GM21723 (cell line): ENCODE data around the gene LATS2.

Source experiments
- ATAC-seq: cut with Tn5 transposase; IDR thresholded peaks from one replicate; pipeline ENCODE4 v1.9.1; 2021; ENCODE audit warnings: mild to moderate bottlenecking, moderate library complexity; ENCODE audit not compliant: unreplicated experiment

LATS2 gene

DNA sequence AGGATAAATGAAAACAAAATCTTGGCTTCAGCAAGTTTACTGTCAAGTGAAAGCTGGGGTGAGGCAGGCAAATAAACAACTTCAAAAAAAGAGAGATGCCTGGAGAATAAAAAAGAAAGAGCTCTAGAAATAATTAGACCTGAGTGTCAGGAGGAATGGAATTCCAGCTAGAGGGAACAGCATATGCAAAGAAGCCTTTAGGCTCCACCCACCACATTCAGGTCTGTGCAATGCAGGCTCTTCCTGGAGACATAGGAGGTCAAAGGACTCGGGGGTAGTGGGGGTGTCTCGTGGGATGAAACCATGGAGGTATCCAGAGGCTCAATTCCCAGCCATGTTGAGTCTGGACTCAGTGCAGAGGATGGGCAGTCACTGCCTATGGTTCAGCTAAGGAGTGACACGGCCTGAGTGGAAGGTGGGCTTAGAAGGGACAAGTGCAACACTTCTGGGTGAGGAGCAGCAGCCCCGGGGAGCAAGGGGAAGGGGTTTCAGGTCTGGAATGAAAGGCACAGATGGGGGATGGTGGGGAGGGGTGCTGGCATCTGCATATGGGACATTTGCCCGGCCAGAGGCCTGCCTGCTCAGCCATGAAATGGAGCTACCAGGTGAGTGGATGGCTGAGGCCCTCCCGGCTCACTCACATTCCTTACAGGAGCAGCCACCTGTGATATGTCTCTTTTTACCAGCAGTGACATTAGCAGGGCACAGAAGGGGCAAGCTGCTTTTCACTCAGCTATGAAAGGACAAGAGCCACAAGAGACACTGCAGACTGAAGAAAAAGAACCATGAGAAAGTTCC is 12.3 kb downstream of the LATS2 start:
- no peak for ATAC-seq

DNA sequence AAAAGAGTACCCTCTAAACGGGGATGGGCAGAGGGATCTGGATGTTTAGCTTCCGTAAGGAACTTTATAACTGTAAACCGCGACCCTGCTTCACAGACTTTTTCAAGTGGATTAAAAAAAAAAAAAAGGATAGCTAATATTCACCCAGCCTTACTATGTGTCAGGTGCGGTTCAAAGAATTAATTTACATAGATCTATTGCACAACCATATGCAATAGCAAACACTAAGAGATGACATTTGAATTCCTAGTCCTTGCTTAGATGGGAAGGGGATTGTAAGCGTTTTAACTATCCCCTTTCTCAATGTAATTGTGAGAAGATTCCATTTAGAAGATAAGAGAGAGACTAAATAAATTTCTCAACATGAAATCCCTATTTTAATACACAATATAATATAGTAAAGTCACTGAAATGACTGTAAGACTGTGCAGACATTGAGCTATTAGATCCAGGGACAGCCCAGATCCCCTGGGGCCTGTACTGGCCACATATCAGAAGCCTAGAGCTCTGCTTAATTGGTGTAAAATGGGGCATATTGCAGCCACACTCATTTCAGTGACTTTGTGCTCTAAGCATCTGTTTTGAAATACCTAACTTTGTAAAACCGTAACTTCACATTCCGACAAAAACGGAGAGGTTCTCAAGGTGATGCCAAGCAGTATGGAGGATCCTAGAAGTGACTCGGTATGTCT is 13.6 kb downstream of the LATS2 start:
- ATAC-seq: no peak

GRCh38 chr13:21047087-21047486 is 14.3 kb downstream of the LATS2 start:
- ATAC-seq: no peak

GRCh38 chr13:21046203-21046602 is 15.2 kb downstream of the LATS2 start:
- ATAC-seq: no peak

DNA sequence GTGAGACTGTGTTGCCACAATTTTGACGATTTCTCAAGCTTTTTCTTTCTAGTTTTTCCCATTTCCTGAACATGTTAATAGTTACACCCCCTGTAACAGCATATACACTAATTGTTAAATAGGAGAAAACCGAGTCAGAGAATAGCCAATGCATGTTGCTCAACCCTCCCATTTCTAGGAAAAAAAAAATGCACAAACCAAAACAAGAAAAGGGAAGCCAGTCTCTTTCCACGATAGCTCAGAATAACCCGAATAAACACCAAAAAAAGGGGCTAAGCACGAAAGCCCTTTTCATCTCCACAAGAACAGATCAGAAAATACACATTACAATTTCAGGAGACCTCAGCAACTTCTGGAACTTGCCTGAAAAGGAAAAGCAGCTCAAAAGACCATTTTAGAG is 16.3 kb downstream of the LATS2 start:
- no peak for ATAC-seq

- ATAC-seq: no peak
Measured at GRCh38 chr13:21043898-21044297, 17.5 kb downstream of the LATS2 start.

- no peak for ATAC-seq
Measured at GRCh38 chr13:21040120-21040826, 21.1 kb downstream of the LATS2 start.

DNA sequence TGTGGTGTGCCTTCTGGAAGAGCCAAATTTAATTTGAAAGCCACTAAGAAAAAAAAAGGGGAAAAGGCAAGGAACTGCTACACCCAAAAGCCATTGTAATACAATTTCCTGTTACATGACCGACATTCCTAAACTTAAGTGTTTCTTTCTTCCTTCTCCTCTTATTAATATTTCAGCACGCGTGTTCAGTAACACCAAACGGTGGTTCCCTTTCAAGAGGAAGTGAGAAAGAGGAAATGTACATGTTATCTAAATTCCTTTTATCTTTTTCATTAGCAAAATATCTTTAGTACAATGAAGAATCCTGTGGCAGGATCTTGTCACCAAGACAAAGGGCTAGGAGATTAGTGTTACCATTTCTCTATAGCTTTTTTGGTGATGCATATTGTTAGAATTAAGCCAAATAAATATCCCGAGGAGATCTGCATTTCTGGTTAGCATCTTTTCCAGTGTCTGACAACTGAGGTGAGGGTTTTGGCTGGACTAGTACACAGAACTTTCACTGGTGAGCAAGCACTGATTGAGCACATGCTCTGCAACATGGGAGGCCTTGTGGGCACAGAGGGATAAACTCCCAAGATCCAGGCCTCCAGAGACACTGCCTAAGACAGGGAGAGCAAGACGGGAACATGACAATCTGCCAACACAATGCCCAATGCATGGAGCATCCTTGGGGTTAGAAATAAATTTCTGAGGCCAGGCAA is 22.1 kb downstream of the LATS2 start:
- no peak for ATAC-seq

GRCh38 chr13:21037656-21038055 is 23.7 kb downstream of the LATS2 start:
- no peak for ATAC-seq

DNA sequence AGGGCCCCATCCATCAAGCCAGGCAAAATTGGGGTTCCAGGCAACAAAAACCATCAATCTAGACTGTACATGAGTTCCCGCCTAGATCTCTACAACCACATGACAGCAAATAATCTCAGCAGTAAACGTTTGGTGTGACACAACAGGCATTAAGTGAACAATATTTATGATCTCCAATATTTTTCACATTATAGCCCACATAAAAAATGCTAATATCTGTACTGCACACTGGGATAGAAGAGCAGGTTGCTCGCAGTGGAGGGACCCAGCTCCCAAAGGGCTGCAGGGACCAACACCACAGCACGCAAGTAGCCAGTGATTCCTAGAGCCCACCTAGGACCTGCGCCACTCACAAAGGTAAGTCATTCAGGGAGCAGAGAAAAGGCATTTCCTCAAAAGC is 25.9 kb downstream of the LATS2 start:
- no peak for ATAC-seq

- no peak for ATAC-seq
Measured at GRCh38 chr13:21034603-21035191, 26.7 kb downstream of the LATS2 start.

- ATAC-seq: no peak
Measured at GRCh38 chr13:21033856-21034602, 27.4 kb downstream of the LATS2 start.

- ATAC-seq: no peak
Measured at GRCh38 chr13:21033212-21033840, 28.1 kb downstream of the LATS2 start.

GRCh38 chr13:21032656-21033055 is 28.7 kb downstream of the LATS2 start:
- no peak for ATAC-seq

GRCh38 chr13:21031594-21032275 is 29.7 kb downstream of the LATS2 start:
- no peak for ATAC-seq

DNA sequence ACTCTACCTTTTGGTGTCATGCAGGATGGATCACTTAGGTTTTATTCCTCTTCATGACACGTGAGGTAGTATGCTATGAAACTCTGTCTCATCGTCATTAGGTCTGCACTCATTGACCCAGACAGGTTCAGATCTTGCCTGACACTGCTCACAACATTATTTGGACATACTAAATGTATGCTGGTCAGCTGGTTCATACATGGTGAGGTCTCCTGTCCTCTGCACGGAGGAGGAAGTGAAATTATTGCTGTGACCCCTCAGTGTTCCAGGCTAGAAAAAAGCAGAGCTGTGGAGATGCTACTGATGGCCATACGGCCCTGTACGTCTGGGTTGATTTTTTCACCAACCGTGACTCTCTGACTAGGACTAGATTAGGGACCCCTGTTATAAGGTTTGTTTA is 35.8 kb downstream of the LATS2 start:
- no peak for ATAC-seq

DNA sequence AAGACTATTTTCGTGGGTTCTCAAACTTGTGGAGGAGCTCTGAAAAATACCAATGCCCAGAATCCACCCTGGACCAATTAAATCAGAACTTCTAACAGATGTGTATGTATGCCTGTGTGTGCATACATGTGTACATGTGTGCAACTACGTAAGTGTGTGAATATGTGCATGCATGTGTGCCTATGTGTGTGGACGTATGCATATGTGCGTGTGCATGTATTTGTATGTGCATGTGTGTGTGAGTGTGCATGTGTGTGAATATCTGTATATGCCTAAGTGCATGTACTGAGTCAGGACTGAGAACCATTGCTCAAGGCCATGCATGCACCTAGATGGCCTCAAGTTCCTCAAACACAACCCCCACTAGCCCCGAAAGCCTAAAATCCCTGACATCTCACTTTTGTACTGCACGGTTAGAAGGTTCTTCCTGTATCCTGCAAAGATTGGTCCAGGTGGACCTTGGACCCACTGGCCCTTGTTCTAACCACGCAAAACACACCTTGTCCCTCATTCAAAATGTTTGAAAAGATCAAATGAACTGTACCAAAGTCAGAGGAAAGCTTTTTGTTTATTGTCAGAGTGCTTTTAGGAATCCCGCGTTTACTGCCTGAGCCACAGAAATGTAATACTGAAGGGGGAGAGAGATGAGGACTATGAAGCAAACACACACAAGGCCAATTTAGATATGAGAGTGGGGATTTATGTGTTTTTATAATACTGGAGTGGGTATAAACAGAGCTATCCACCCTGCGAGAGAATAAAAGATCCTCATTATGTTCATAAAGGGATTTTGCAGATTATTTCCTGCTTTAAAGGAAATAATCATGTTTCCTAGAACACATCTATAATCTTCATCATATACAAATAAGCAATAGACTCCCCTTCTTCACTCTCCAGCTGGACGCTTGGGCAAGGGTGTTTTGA is 39.1 kb downstream of the LATS2 start:
- ATAC-seq: no peak

GRCh38 chr13:21020581-21020980 is 40.8 kb downstream of the LATS2 start:
- ATAC-seq: no peak
